ENCODE measurements around the gene SMCO3. TPM values are rescaled to one million over a fixed set of nuclear protein-coding genes. Genes with fewer than 3 reads are reported as not detected.

The SMCO3 gene
- total RNA-seq, 1 experiment from 2014 or later: not detected

- CTCF ChIA-PET: interaction anchor here (0.7 kb wide), 2 partner anchors 78 to 101 kb away, joined by 3 read pairs; no protein-coding TSS in a partner anchor
- Mint-ChIP-seq H3K36me3 (peaks cover 6% of the 10 kb centered on the region), H3K27me3 (ENCODE audit: low read depth) (no peaks in the 10 kb centered on the region), H3K27ac (no peak overlapping the region), H3K4me1 (peaks cover 5% of the 10 kb centered on the region), H3K9me3 (peaks cover 5% of the 10 kb centered on the region), H3K4me3 (no peak overlapping the region)
- ATAC-seq (no peak), DNase-seq (ENCODE audit: low spot score) (no peak)
- POLR2A ChIA-PET: interaction anchor here (0.6 kb wide), 1 partner anchor 390 kb away, joined by 5 read pairs; no protein-coding TSS in a partner anchor
- no peak for TF ChIP-seq RORB (CRISPR knock-in tag; IDR thresholded peaks at IDR 0.05)
- no peak for TF ChIP-seq ZNF317 (CRISPR knock-in tag; IDR thresholded peaks at IDR 0.05; ENCODE audit: borderline replicate concordance, low read depth)
- TF ChIP-seq NFYB (CRISPR knock-in tag; conservative IDR thresholded peaks at IDR 0.05; ENCODE audit: low read depth): no peak
- TF ChIP-seq FOXJ3 (CRISPR knock-in tag; IDR thresholded peaks at IDR 0.05; ENCODE audit: borderline replicate concordance): no peak
- no peak for TF ChIP-seq ZNF138 (CRISPR knock-in tag; conservative IDR thresholded peaks at IDR 0.05)
- TF ChIP-seq SMAD4 (CRISPR knock-in tag; IDR thresholded peaks at IDR 0.05): no peak
- no peak for TF ChIP-seq OVOL2 (CRISPR knock-in tag; IDR thresholded peaks at IDR 0.05; ENCODE audit: borderline replicate concordance)
- TF ChIP-seq AFF4 (CRISPR knock-in tag; IDR thresholded peaks at IDR 0.05; ENCODE audit: borderline replicate concordance): no peak
- TF ChIP-seq MAX (CRISPR knock-in tag; IDR thresholded peaks at IDR 0.05): no peak
- no peak for TF ChIP-seq GTF2I (CRISPR knock-in tag; conservative IDR thresholded peaks at IDR 0.05)
- no peak for TF ChIP-seq RELA (CRISPR knock-in tag; IDR thresholded peaks at IDR 0.05; ENCODE audit: borderline replicate concordance)
- TF ChIP-seq TEAD4 (CRISPR knock-in tag; IDR thresholded peaks at IDR 0.05): no peak
- no peak for TF ChIP-seq CREB1 (CRISPR knock-in tag; IDR thresholded peaks at IDR 0.05)
- TF ChIP-seq ZMAT4 (CRISPR knock-in tag; IDR thresholded peaks at IDR 0.05): no peak
- TF ChIP-seq E2F1 (CRISPR knock-in tag; IDR thresholded peaks at IDR 0.05): no peak
Observed at GRCh38 chr12:14834509-14834908, 20.5 kb upstream of the SMCO3 start.

GRCh38 chr12:14833952-14834351 is 20.0 kb upstream of the SMCO3 start:
- ATAC-seq (no peak), DNase-seq (ENCODE audit: low spot score) (no peak)
- Mint-ChIP-seq H3K4me1 (peaks cover 2% of the 10 kb centered on the region), H3K27ac (no peak overlapping the region), H3K27me3 (ENCODE audit: low read depth) (no peaks in the 10 kb centered on the region), H3K36me3 (0 out of 2 replicates have a peak, but pooled peaks cover under 1% of the 10 kb centered on the region), H3K9me3 (0 out of 2 replicates have a peak, but pooled peaks cover under 1% of the 10 kb centered on the region), H3K4me3 (no peak overlapping the region)
- TF ChIP-seq CTCF (IDR thresholded peaks at IDR 0.05) (no peak), E2F5 (CRISPR knock-in tag; IDR thresholded peaks at IDR 0.05) (no peak), MYBL2 (CRISPR knock-in tag; IDR thresholded peaks at IDR 0.05) (no peak), JUN (CRISPR knock-in tag; IDR thresholded peaks at IDR 0.05) (no peak), IRF1 (CRISPR knock-in tag; IDR thresholded peaks at IDR 0.05) (no peak), USF2 (CRISPR knock-in tag; IDR thresholded peaks at IDR 0.05) (no peak), PRRX2 (CRISPR knock-in tag; IDR thresholded peaks at IDR 0.05) (no peak), HMGA2 (CRISPR knock-in tag; IDR thresholded peaks at IDR 0.05) (no peak), TCF7 (CRISPR knock-in tag; IDR thresholded peaks at IDR 0.05; ENCODE audit: low read depth) (no peak), ATF3 (CRISPR knock-in tag; conservative IDR thresholded peaks at IDR 0.05) (no peak), CDX4 (CRISPR knock-in tag; IDR thresholded peaks at IDR 0.05; ENCODE audit: borderline replicate concordance) (no peak)
- ChIA-PET CTCF (interaction anchor here (0.5 kb wide), 1 partner anchor 119 kb away, joined by 3 read pairs; no protein-coding TSS in a partner anchor), POLR2A (interaction anchor here (0.6 kb wide), 1 partner anchor 389 kb away, joined by 5 read pairs; no protein-coding TSS in a partner anchor)

All from WTC11 (cell line).